ENCODE results near the gene METRN. TPM values are rescaled to one million over a fixed set of nuclear protein-coding genes. Genes with fewer than 3 reads are reported as not detected.

METRN gene
- total and polyA plus RNA-seq, 2 donors (not counting 1 experiment from before 2014, with no cell fraction given) = 5.3 to 35.3 TPM

DNA sequence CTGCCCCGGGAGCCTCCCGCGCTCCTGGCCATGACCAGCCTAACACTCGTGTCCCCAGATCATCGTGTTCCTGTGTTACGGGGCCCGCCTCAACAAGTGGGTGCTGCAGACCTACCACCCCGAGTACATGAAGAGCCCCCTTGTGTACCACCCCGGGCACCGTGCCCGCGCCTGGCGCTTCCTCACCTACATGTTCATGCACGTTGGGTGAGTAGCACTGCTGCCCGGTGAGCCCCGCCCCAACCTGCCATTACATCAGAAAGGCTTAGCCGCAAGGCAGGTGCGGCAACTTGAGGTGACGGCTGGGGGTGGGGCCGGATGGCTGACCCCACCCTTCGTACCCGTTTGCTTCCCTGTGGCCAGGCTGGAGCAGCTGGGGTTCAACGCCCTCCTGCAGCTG, 38.0 kb upstream of the METRN start:
- no peaks in the 10 kb centered on the region for H3K27me3 ChIP-seq (ENCODE audit: control insufficient read depth, insufficient read depth, low read length)
- H3K4me1 ChIP-seq (ENCODE audit: control insufficient read depth, extremely low read depth, insufficient read depth, low read length) = peaks cover 14% of the 10 kb centered on the region
- peaks cover 13% of the 10 kb centered on the region for H3K79me2 ChIP-seq (ENCODE audit: control insufficient read depth, insufficient read depth, low read length)
- TF ChIP-seq, protein P1, sequence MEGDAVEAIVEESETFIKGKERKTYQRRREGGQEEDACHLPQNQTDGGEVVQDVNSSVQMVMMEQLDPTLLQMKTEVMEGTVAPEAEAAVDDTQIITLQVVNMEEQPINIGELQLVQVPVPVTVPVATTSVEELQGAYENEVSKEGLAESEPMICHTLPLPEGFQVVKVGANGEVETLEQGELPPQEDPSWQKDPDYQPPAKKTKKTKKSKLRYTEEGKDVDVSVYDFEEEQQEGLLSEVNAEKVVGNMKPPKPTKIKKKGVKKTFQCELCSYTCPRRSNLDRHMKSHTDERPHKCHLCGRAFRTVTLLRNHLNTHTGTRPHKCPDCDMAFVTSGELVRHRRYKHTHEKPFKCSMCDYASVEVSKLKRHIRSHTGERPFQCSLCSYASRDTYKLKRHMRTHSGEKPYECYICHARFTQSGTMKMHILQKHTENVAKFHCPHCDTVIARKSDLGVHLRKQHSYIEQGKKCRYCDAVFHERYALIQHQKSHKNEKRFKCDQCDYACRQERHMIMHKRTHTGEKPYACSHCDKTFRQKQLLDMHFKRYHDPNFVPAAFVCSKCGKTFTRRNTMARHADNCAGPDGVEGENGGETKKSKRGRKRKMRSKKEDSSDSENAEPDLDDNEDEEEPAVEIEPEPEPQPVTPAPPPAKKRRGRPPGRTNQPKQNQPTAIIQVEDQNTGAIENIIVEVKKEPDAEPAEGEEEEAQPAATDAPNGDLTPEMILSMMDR (conservative IDR thresholded peaks at IDR 0.05 in 1 of 2, IDR thresholded peaks at IDR 0.05 in 1 of 2; ENCODE audit: low read depth in 1 of 2, low read length in 2 of 2) = no peak
- no peak for TF ChIP-seq EZH2 (IDR thresholded peaks at IDR 0.05; ENCODE audit: low read length, missing control alignments)
- no peak overlapping the region for H3K27ac ChIP-seq (ENCODE audit: insufficient read depth, low read length)
- no peaks in the 10 kb centered on the region for H4K20me1 ChIP-seq (ENCODE audit: control insufficient read depth, extremely low read depth, insufficient read depth, low read length)
- no peak for DNase-seq (ENCODE audit: low read depth in 2 of 2)
- no peak overlapping the region for H3K4me3 ChIP-seq (replicated peaks in 1 of 4; ENCODE audit: control extremely low read depth in 1 of 4, insufficient read depth in 1 of 4, low read depth in 3 of 4, low read length in 4 of 4)
- H3K9ac ChIP-seq (ENCODE audit: insufficient read depth, low read length) = no peak overlapping the region
- H3K9me3 ChIP-seq (ENCODE audit: control insufficient read depth, insufficient read depth, low read depth, low read length) = no peaks in the 10 kb centered on the region
- no peak overlapping the region for H2AFZ ChIP-seq (ENCODE audit: low read length)
- H3K4me2 ChIP-seq (ENCODE audit: extremely low read depth, insufficient read depth, low read length) = no peak overlapping the region
- H3K36me3 ChIP-seq (ENCODE audit: control insufficient read depth, insufficient read depth, low read length) = peaks cover 16% of the 10 kb centered on the region

DNA sequence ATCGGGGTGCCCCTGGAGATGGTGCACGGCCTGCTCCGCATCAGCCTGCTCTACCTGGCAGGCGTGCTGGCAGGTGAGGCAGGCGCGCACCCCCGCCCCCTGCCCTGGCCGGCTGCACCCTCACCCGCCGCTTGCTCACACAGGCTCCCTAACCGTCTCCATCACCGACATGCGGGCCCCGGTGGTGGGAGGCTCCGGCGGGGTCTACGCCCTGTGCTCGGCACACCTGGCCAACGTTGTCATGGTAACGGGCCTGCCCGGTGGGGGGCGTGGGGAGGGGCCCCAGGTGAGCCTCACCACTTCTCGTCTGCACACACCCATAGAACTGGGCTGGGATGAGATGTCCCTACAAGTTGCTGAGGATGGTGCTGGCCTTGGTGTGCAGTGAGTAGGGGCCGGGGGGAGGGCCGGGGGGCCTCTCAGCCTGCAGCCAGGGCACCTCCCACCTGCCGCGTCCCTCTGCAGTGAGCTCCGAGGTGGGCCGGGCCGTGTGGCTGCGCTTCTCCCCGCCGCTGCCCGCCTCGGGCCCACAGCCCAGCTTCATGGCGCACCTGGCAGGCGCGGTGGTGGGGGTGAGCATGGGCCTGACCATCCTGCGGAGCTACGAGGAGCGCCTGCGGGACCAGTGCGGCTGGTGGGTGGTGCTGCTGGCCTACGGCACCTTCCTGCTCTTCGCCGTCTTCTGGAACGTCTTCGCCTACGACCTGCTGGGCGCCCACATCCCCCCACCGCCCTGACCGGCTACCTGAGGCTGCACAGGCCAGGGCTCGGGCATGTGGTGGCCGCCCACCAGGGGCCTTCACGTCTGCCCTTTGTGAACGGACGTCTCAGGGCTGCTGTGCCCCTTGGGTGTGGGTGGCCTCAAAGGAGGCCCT, 37.4 kb upstream of the METRN start:
- Histone ChIP-seq H3K79me2 (ENCODE audit: control insufficient read depth, insufficient read depth, low read length) (peaks cover 19% of the 10 kb centered on the region), H3K4me2 (ENCODE audit: extremely low read depth, insufficient read depth, low read length) (no peak overlapping the region), H3K4me1 (ENCODE audit: control insufficient read depth, extremely low read depth, insufficient read depth, low read length) (peaks cover 16% of the 10 kb centered on the region), H3K4me3 (replicated peaks in 1 of 4; ENCODE audit: control extremely low read depth in 1 of 4, insufficient read depth in 1 of 4, low read depth in 3 of 4, low read length in 4 of 4) (no peak overlapping the region), H3K27me3 (ENCODE audit: control insufficient read depth, insufficient read depth, low read length) (no peaks in the 10 kb centered on the region), H2AFZ (ENCODE audit: low read length) (no peak overlapping the region), H3K27ac (ENCODE audit: insufficient read depth, low read length) (no peak overlapping the region), H3K9ac (ENCODE audit: insufficient read depth, low read length) (no peak overlapping the region), H3K9me3 (ENCODE audit: control insufficient read depth, insufficient read depth, low read depth, low read length) (no peaks in the 10 kb centered on the region), H4K20me1 (ENCODE audit: control insufficient read depth, extremely low read depth, insufficient read depth, low read length) (no peaks in the 10 kb centered on the region), H3K36me3 (ENCODE audit: control insufficient read depth, insufficient read depth, low read length) (peaks cover 16% of the 10 kb centered on the region)
- no peak for DNase-seq (ENCODE audit: low read depth in 2 of 2)
- TF ChIP-seq EZH2 (IDR thresholded peaks at IDR 0.05; ENCODE audit: low read length, missing control alignments) = no peak
- TF ChIP-seq, protein P1 (conservative IDR thresholded peaks at IDR 0.05 in 1 of 2, IDR thresholded peaks at IDR 0.05 in 1 of 2; ENCODE audit: low read depth in 1 of 2, low read length in 2 of 2) = no peak

DNA sequence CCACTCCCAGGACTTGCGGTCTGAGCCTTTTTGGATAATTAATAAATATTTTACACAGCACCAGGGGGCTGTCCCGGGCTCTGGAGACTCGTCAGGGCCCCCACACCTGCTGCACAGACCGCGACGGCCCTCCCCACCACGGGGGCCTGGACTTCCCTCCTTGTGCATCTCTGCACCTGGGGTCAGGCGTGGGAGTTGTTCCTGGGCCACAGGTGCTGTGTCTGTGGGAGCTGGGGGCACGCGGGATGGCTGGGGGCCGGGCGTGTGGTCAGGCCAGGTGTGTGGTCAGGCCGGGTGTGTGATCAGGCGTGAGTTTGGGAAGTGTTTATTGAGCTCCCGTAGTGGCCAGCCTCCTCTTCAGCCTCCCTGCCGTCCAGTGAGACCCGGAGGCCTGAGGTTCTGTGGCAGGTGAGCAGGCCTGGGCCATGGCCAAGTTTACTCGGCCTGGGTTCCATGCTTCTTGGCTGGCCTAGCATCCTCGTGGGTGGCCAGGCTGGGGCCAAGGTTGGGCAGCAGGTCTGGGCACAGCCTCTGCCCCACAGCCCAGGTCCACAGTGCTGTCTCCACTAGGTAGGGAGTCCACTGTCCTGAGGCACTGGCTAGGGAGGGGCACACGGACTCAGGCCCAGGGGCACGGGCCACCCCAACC, 36.6 kb upstream of the METRN start:
- Histone ChIP-seq H2AFZ (ENCODE audit: low read length) (no peak overlapping the region), H3K36me3 (ENCODE audit: control insufficient read depth, insufficient read depth, low read length) (peaks cover 19% of the 10 kb centered on the region), H3K4me2 (ENCODE audit: extremely low read depth, insufficient read depth, low read length) (no peak overlapping the region), H3K9me3 (ENCODE audit: control insufficient read depth, insufficient read depth, low read depth, low read length) (no peaks in the 10 kb centered on the region), H3K27ac (ENCODE audit: insufficient read depth, low read length) (no peak overlapping the region), H3K9ac (ENCODE audit: insufficient read depth, low read length) (no peak overlapping the region), H4K20me1 (ENCODE audit: control insufficient read depth, extremely low read depth, insufficient read depth, low read length) (no peaks in the 10 kb centered on the region), H3K4me3 (replicated peaks in 1 of 4; ENCODE audit: control extremely low read depth in 1 of 4, insufficient read depth in 1 of 4, low read depth in 3 of 4, low read length in 4 of 4) (no peak overlapping the region), H3K79me2 (ENCODE audit: control insufficient read depth, insufficient read depth, low read length) (peaks cover 26% of the 10 kb centered on the region), H3K27me3 (ENCODE audit: control insufficient read depth, insufficient read depth, low read length) (no peaks in the 10 kb centered on the region), H3K4me1 (ENCODE audit: control insufficient read depth, extremely low read depth, insufficient read depth, low read length) (peaks cover 18% of the 10 kb centered on the region)
- no peak for DNase-seq (ENCODE audit: low read depth in 2 of 2)
- TF ChIP-seq, protein P1 (conservative IDR thresholded peaks at IDR 0.05 in 1 of 2, IDR thresholded peaks at IDR 0.05 in 1 of 2; ENCODE audit: low read depth in 1 of 2, low read length in 2 of 2) = no peak
- TF ChIP-seq EZH2 (IDR thresholded peaks at IDR 0.05; ENCODE audit: low read length, missing control alignments) = no peak

Measured in fibroblast of lung (primary cell).